HG03521 (cell line): ENCODE data around the gene ITCH.
A peak's percentile ranks its signal among the peaks of the same experiment; 100 is the strongest.
"Not testable (repeated sequence)": the region's sequence is repeated elsewhere in the genome, so short reads cannot be mapped to it uniquely, and the experiment has no call there.

Experiments used
- ATAC-seq: cut with Tn5 transposase; IDR thresholded peaks from one replicate; pipeline ENCODE4 v1.9.1; 2021; ENCODE audit warnings: mild to moderate bottlenecking, moderate library complexity; ENCODE audit not compliant: unreplicated experiment

The ITCH gene

GRCh38 chr20:34343458-34344211, 19.4 kb upstream of the ITCH start:
- no peak for ATAC-seq

GRCh38 chr20:34344238-34344637, 18.8 kb upstream of the ITCH start:
- no peak for ATAC-seq

GRCh38 chr20:34345402-34345736, 17.7 kb upstream of the ITCH start:
- no peak for ATAC-seq

GRCh38 chr20:34345839-34346532, 17.1 kb upstream of the ITCH start:
- not testable (repeated sequence) for ATAC-seq

GRCh38 chr20:34346533-34346865, 16.6 kb upstream of the ITCH start:
- not testable (repeated sequence) for ATAC-seq

GRCh38 chr20:34347571-34347970, 15.5 kb upstream of the ITCH start:
- ATAC-seq: no peak

- no peak for ATAC-seq
Measured at GRCh38 chr20:34350095-34350494, 13.0 kb upstream of the ITCH start.

GRCh38 chr20:34353467-34353866, 9.6 kb upstream of the ITCH start:
- ATAC-seq: not testable (repeated sequence)

- ATAC-seq: no peak
Measured at GRCh38 chr20:34355427-34355826, 7.6 kb upstream of the ITCH start.

GRCh38 chr20:34359729-34360128, 3.3 kb upstream of the ITCH start:
- not testable (repeated sequence) for ATAC-seq

- no peak for ATAC-seq
Measured at GRCh38 chr20:34362502-34363061, 491 bp upstream of the ITCH start.

- peak; percentile 31 for ATAC-seq
Measured at GRCh38 chr20:34363465-34364222, 571 bp downstream of the ITCH start.

- ATAC-seq: no peak
Measured at GRCh38 chr20:34364223-34364506, 1.1 kb downstream of the ITCH start.

GRCh38 chr20:34365765-34366213, 2.7 kb downstream of the ITCH start:
- ATAC-seq: peak; percentile 42

GRCh38 chr20:34367155-34367554, 4.1 kb downstream of the ITCH start:
- ATAC-seq: no peak

- ATAC-seq: not testable (repeated sequence)
Measured at GRCh38 chr20:34367911-34368310, 4.8 kb downstream of the ITCH start.

GRCh38 chr20:34368547-34368946, 5.5 kb downstream of the ITCH start:
- no peak for ATAC-seq

- ATAC-seq: no peak
Measured at GRCh38 chr20:34369265-34369664, 6.2 kb downstream of the ITCH start.

GRCh38 chr20:34370062-34370461, 7.0 kb downstream of the ITCH start:
- no peak for ATAC-seq

GRCh38 chr20:34373445-34373844, 10.4 kb downstream of the ITCH start:
- ATAC-seq: no peak

GRCh38 chr20:34374209-34374760, 11.2 kb downstream of the ITCH start:
- no peak for ATAC-seq
